Fibroblast of lung (primary cell): Measurements from ENCODE around the gene ADNP.

Experiments
- CTCF ChIP-seq, 2 donors: IDR thresholded peaks in 1 of 2; conservative IDR thresholded peaks in 1 of 2; 1 replicate in 1 of 2; 2 replicates in 1 of 2; pipeline ENCODE4 v1.5.1; 2011 to 2012; ENCODE audit warnings: low read length in 2 of 2, control low read depth in 1 of 2, inconsistent platforms in 1 of 2, low read depth in 1 of 2, mild to moderate bottlenecking in 1 of 2
- EZH2 ChIP-seq: IDR thresholded peaks from 2 replicates; pipeline ENCODE4 v1.5.1; 2012; ENCODE audit warnings: low read length, control low read depth, mild to moderate bottlenecking; ENCODE audit errors: missing control alignments

GRCh38 chr20:50862546-50862945 is 68.7 kb downstream of the ADNP start:
- TF ChIP-seq CTCF (conservative IDR thresholded peaks at IDR 0.05 in 1 of 2, IDR thresholded peaks at IDR 0.05 in 1 of 2; ENCODE audit: low read depth in 1 of 2, low read length in 2 of 2) (no peak), EZH2 (no peak)
